ENCODE data around the gene UGGT1. TPM values are rescaled to one million over a fixed set of nuclear protein-coding genes. Genes with fewer than 3 reads are reported as not detected.

Gene UGGT1
- total RNA-seq, 1 donor from 2014 or later = 58.7 TPM

- peaks cover 5% of the 10 kb centered on the region for H3K27me3 Mint-ChIP-seq (ENCODE audit: low read depth)
- no peak overlapping the region for H3K27ac Mint-ChIP-seq (ENCODE audit: unreplicated experiment)
- no peaks in the 10 kb centered on the region for H3K4me1 Mint-ChIP-seq
- DNase-seq (ENCODE audit: low read depth, low spot score) = no peak
- no peaks in the 10 kb centered on the region for H3K9me3 Mint-ChIP-seq
- H3K4me3 Mint-ChIP-seq = no peak overlapping the region
- TF ChIP-seq CTCF (conservative IDR thresholded peaks at IDR 0.05) = no peak
- H3K36me3 Mint-ChIP-seq (ENCODE audit: low read depth) = no peaks in the 10 kb centered on the region
These were observed 33.7 kb upstream of the UGGT1 start for GRCh38 chr2:128057334-128057733.

- Mint-ChIP-seq H3K36me3 (ENCODE audit: low read depth) (no peaks in the 10 kb centered on the region), H3K4me3 (no peak overlapping the region), H3K27me3 (ENCODE audit: low read depth) (no peaks in the 10 kb centered on the region), H3K27ac (ENCODE audit: unreplicated experiment) (no peak overlapping the region), H3K9me3 (no peaks in the 10 kb centered on the region), H3K4me1 (no peaks in the 10 kb centered on the region)
- DNase-seq (ENCODE audit: low read depth, low spot score) = no peak
- no peak for TF ChIP-seq CTCF (conservative IDR thresholded peaks at IDR 0.05)
These were observed 32.9 kb upstream of the UGGT1 start for GRCh38 chr2:128058114-128058513.

GRCh38 chr2:128062571-128062970 lies 28.4 kb upstream of the UGGT1 start:
- no peak overlapping the region for H3K27ac Mint-ChIP-seq (ENCODE audit: unreplicated experiment)
- H3K27me3 Mint-ChIP-seq (ENCODE audit: low read depth) = no peaks in the 10 kb centered on the region
- no peaks in the 10 kb centered on the region for H3K9me3 Mint-ChIP-seq
- DNase-seq (ENCODE audit: low read depth, low spot score) = no peak
- no peaks in the 10 kb centered on the region for H3K36me3 Mint-ChIP-seq (ENCODE audit: low read depth)
- no peak overlapping the region for H3K4me3 Mint-ChIP-seq
- H3K4me1 Mint-ChIP-seq = peaks cover 6% of the 10 kb centered on the region
- no peak for TF ChIP-seq CTCF (conservative IDR thresholded peaks at IDR 0.05)

- Mint-ChIP-seq H3K27ac (ENCODE audit: unreplicated experiment) (no peak overlapping the region), H3K36me3 (ENCODE audit: low read depth) (no peaks in the 10 kb centered on the region), H3K9me3 (no peaks in the 10 kb centered on the region)
These were observed 26.6 kb upstream of the UGGT1 start for GRCh38 chr2:128064353-128064752.

GRCh38 chr2:128069769-128070168 lies 21.2 kb upstream of the UGGT1 start:
- Mint-ChIP-seq H3K36me3 (ENCODE audit: low read depth) (no peaks in the 10 kb centered on the region), H3K4me3 (no peak overlapping the region), H3K4me1 (peaks cover 8% of the 10 kb centered on the region), H3K9me3 (no peaks in the 10 kb centered on the region), H3K27me3 (ENCODE audit: low read depth) (no peaks in the 10 kb centered on the region), H3K27ac (ENCODE audit: unreplicated experiment) (no peak overlapping the region)
- no peak for TF ChIP-seq CTCF (conservative IDR thresholded peaks at IDR 0.05)
- no peak for DNase-seq (ENCODE audit: low read depth, low spot score)

More at GRCh38 chr2:128064353-128064752, 26.6 kb upstream of the UGGT1 start:
- no peaks in the 10 kb centered on the region for H3K27me3 Mint-ChIP-seq (ENCODE audit: low read depth)
- TF ChIP-seq CTCF (conservative IDR thresholded peaks at IDR 0.05) = no peak
- DNase-seq (ENCODE audit: low read depth, low spot score) = no peak
- peaks cover 14% of the 10 kb centered on the region for H3K4me1 Mint-ChIP-seq
- H3K4me3 Mint-ChIP-seq = no peak overlapping the region

GRCh38 chr2:128073278-128073677 lies 17.7 kb upstream of the UGGT1 start:
- TF ChIP-seq CTCF (conservative IDR thresholded peaks at IDR 0.05) = no peak
- Mint-ChIP-seq H3K4me1 (peaks cover 8% of the 10 kb centered on the region), H3K4me3 (no peak overlapping the region), H3K36me3 (ENCODE audit: low read depth) (no peaks in the 10 kb centered on the region), H3K9me3 (peaks cover 5% of the 10 kb centered on the region), H3K27me3 (ENCODE audit: low read depth) (no peaks in the 10 kb centered on the region), H3K27ac (ENCODE audit: unreplicated experiment) (no peak overlapping the region)
- DNase-seq (ENCODE audit: low read depth, low spot score) = no peak

Data from neural crest cell (in vitro differentiated cells).